Activated CD4-positive, alpha-beta T cell treated with anti-CD3 and anti-CD28 coated beads, Interleukin-2, amount 10 ng/mL, durations not matched to agents 7 days and 5 days (primary cell): ENCODE data around the gene DRG2. TPM values are rescaled to one million over a fixed set of nuclear protein-coding genes. Genes with fewer than 3 reads are reported as not detected.

Experiments used
- CTCF ChIA-PET: fragments of 350-600 bp; sonication (Branson Sonifier 250); formaldehyde crosslinking; loops from one replicate; lab custom pipeline; 2021; ENCODE audit warnings: antibody characterized with exemption; lab: Charles Lee
- POLR2A ChIA-PET: fragments of 350-600 bp; sonication (Branson Sonifier 250); formaldehyde crosslinking; loops from one replicate; lab custom pipeline; 2021; ENCODE audit warnings: antibody characterized with exemption; lab: Charles Lee
- DNase-seq: peaks from one replicate; pipeline ENCODE4 v3.0.0-alpha.2; 2020
- H3K27ac Mint-ChIP-seq: one replicate; pipeline ENCODE4 v1.8.0; 2021; ENCODE audit warnings: mild to moderate bottlenecking, moderate library complexity, mixed read lengths
- H3K27me3 Mint-ChIP-seq: one replicate; pipeline ENCODE4 v1.8.0; 2021; ENCODE audit warnings: mixed read lengths
- H3K36me3 Mint-ChIP-seq: one replicate; pipeline ENCODE4 v1.8.0; 2021; ENCODE audit warnings: low read depth, mixed read lengths
- H3K4me1 Mint-ChIP-seq: one replicate; pipeline ENCODE4 v1.8.0; 2021; ENCODE audit warnings: mixed read lengths
- H3K4me3 Mint-ChIP-seq: one replicate; pipeline ENCODE4 v1.8.0; 2021; ENCODE audit warnings: mild to moderate bottlenecking, moderate library complexity, mixed read lengths
- H3K9me3 Mint-ChIP-seq: one replicate; pipeline ENCODE4 v1.8.0; 2021; ENCODE audit warnings: mixed read lengths
- total RNA-seq, 2 experiments: library from RNA; stranded (reverse); gene quantifications; one replicate each; pipeline ENCODE4 v1.2.3, GENCODE V29; 2021

Gene DRG2
- total RNA-seq: 10 to 100 TPM; 45.9 to 52.2 TPM

GRCh38 chr17:18087610-18088491 is at the start of gene DRG2:
Gene DRG2 (plus strand): TSS chr17:18087948. CDS start chr17:18088024, 76 bp downstream.
- Mint-ChIP-seq H3K27ac (peak within 1 kb of the TSS; percentile 99), H3K4me3 (peak within 1 kb of the TSS; percentile 99), H3K27me3 (no peaks in the 10 kb centered on the region), H3K36me3 (peaks cover 7% of the 10 kb centered on the region), H3K4me1 (peaks cover 25% of the 10 kb centered on the region), H3K9me3 (no peaks in the 10 kb centered on the region)
- POLR2A ChIA-PET: no interaction called here
- CTCF ChIA-PET: interaction anchor here (0.5 to 1.4 kb wide), 3 partner anchors 11 to 732 kb away, joined by 3 to 5 read pairs (median 3); no protein-coding TSS in a partner anchor
- DNase-seq: peak; percentile 86

DNA sequence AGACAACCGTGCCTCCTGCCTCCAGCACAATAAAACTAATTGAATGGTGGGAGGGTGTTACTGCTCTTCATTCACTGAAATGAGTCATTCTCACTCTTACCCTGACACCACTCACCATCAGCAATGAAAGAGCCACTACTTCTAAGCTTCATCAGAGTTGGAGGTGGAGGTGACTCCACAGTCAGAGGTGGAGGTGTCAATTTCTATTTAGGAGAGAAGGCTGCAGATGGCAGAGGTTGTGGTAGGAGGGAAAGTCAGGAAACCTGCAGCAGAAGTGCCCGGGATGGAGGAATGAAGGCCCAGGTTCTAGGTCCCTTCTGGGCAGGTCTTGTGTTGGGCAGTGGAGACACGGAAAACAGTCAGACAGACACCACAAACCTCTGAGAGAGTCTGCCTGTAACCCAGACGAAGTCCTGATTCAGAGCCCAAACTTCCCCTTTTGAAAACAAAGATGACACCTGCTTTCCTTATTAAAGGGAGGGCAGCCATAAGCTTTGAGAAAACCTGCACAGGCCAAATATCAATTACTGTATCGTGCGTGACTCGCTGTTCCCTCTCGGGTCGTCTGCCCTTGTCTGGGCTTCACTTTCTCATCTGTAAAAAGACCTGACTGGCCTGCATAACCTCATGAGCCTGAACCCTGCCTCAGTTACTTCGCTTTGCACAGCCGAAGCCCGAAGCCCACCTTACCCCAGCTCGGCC is 49.4 kb upstream of the DRG2 start:
- ChIA-PET POLR2A (no interaction called here), CTCF (interaction anchor here (1.5 kb wide), 1 partner anchor 148 kb away, joined by 4 read pairs; no protein-coding TSS in a partner anchor)
- Mint-ChIP-seq H3K27ac (peak overlapping the region; percentile 93), H3K4me1 (peaks cover 52% of the 10 kb centered on the region), H3K27me3 (no peaks in the 10 kb centered on the region), H3K4me3 (peak overlapping the region; percentile 94), H3K36me3 (peaks cover 4% of the 10 kb centered on the region), H3K9me3 (no peaks in the 10 kb centered on the region)
- DNase-seq: no peak

- POLR2A ChIA-PET: no interaction called here
- H3K27me3 Mint-ChIP-seq: no peaks in the 10 kb centered on the region
- CTCF ChIA-PET: interaction anchor here (1.5 kb wide), 1 partner anchor 148 kb away, joined by 4 read pairs; no protein-coding TSS in a partner anchor
- H3K27ac Mint-ChIP-seq: peak within 1 kb of the TSS; percentile 93
- peak; percentile 100 for DNase-seq
- no peaks in the 10 kb centered on the region for H3K9me3 Mint-ChIP-seq
- peaks cover 4% of the 10 kb centered on the region for H3K36me3 Mint-ChIP-seq
- peaks cover 47% of the 10 kb centered on the region for H3K4me1 Mint-ChIP-seq
- H3K4me3 Mint-ChIP-seq: peak within 1 kb of the TSS; percentile 94
These were observed 48.8 kb upstream of the DRG2 start, which contains the start of the genes ATPAF2 and GID4 for GRCh38 chr17:18038861-18039534. Gene ATPAF2 (minus strand): TSS chr17:18039168. CDS start chr17:18039013, 155 bp downstream. Gene GID4 (plus strand): TSS chr17:18039408. CDS start chr17:18039465, 57 bp downstream.

GRCh38 chr17:18039535-18040260 is 48.0 kb upstream of the DRG2 start:
- H3K27me3 Mint-ChIP-seq: no peaks in the 10 kb centered on the region
- CTCF ChIA-PET: no interaction called here
- DNase-seq: no peak

DNA sequence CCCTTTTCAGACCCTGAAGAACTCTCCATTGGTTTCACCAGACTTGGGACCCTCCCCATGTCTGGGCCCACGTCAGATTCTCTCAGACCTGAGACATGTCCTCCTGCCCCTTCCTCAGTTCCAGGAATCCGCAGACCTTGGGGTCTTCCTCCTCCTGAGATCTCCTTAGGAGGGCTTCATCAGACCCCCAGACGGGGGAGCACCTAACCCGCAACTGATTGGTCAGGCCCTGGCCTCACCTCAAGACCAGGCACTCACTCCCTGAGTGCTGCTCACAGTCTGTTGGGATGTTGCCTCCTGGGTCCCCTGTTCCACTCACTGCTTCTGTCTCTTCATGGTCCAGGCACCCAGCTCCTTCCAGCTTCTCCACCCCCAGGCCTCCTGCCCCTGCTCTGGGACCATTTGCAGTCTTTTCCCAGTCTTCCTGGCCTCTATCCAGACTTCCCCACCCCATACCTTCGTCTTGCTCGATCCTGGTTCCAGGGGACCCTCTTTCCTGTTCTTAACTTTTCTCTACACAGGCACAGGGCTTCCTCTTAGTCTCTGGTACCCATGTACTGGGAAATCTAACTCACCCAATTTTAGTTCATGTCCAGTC is 47.4 kb upstream of the DRG2 start:
- no peaks in the 10 kb centered on the region for H3K9me3 Mint-ChIP-seq
- H3K4me3 Mint-ChIP-seq: peak overlapping the region; percentile 86
- H3K4me1 Mint-ChIP-seq: peaks cover 47% of the 10 kb centered on the region
- ChIA-PET CTCF (no interaction called here), POLR2A (no interaction called here)
- no peak for DNase-seq
- H3K27me3 Mint-ChIP-seq: no peaks in the 10 kb centered on the region
- H3K27ac Mint-ChIP-seq: peak overlapping the region; percentile 83
- peaks cover 4% of the 10 kb centered on the region for H3K36me3 Mint-ChIP-seq

More at GRCh38 chr17:18039535-18040260, 48.0 kb upstream of the DRG2 start:
- POLR2A ChIA-PET: no interaction called here
- Mint-ChIP-seq H3K36me3 (peaks cover 4% of the 10 kb centered on the region), H3K4me3 (peak overlapping the region; percentile 94), H3K9me3 (no peaks in the 10 kb centered on the region), H3K27ac (peak overlapping the region; percentile 93), H3K4me1 (peaks cover 47% of the 10 kb centered on the region)

- H3K4me3 Mint-ChIP-seq: peak overlapping the region; percentile 86
- H3K36me3 Mint-ChIP-seq: peaks cover 5% of the 10 kb centered on the region
- no peak overlapping the region for H3K27ac Mint-ChIP-seq
- ChIA-PET POLR2A (no interaction called here), CTCF (no interaction called here)
- peaks cover 43% of the 10 kb centered on the region for H3K4me1 Mint-ChIP-seq
- no peaks in the 10 kb centered on the region for H3K9me3 Mint-ChIP-seq
- H3K27me3 Mint-ChIP-seq: no peaks in the 10 kb centered on the region
- DNase-seq: no peak
These were observed 46.0 kb upstream of the DRG2 start for GRCh38 chr17:18041776-18042175.

GRCh38 chr17:18042983-18043382 is 44.8 kb upstream of the DRG2 start:
- Mint-ChIP-seq H3K27ac (no peak overlapping the region), H3K4me1 (peaks cover 32% of the 10 kb centered on the region), H3K9me3 (no peaks in the 10 kb centered on the region), H3K4me3 (no peak overlapping the region), H3K27me3 (no peaks in the 10 kb centered on the region), H3K36me3 (peaks cover 12% of the 10 kb centered on the region)
- CTCF ChIA-PET: interaction anchor here (0.9 kb wide), 1 partner anchor 8 kb away, joined by 3 read pairs; no protein-coding TSS in a partner anchor
- POLR2A ChIA-PET: no interaction called here
- DNase-seq: no peak

- CTCF ChIA-PET: interaction anchor here (0.9 kb wide), 1 partner anchor 9 kb away, joined by 3 read pairs; no protein-coding TSS in a partner anchor
- Mint-ChIP-seq H3K9me3 (no peaks in the 10 kb centered on the region), H3K4me1 (peaks cover 29% of the 10 kb centered on the region), H3K36me3 (peaks cover 12% of the 10 kb centered on the region), H3K27me3 (no peaks in the 10 kb centered on the region), H3K27ac (no peak overlapping the region), H3K4me3 (no peak overlapping the region)
- no peak for DNase-seq
- POLR2A ChIA-PET: no interaction called here
These were observed 44.3 kb upstream of the DRG2 start for GRCh38 chr17:18043491-18043890.

- Mint-ChIP-seq H3K4me3 (no peak overlapping the region), H3K27me3 (no peaks in the 10 kb centered on the region), H3K27ac (no peak overlapping the region), H3K36me3 (peaks cover 12% of the 10 kb centered on the region), H3K9me3 (no peaks in the 10 kb centered on the region), H3K4me1 (peaks cover 26% of the 10 kb centered on the region)
- ChIA-PET POLR2A (no interaction called here), CTCF (interaction anchor here (0.9 kb wide), 1 partner anchor 9 kb away, joined by 4 read pairs; no protein-coding TSS in a partner anchor)
- DNase-seq: no peak
These were observed 43.1 kb upstream of the DRG2 start for GRCh38 chr17:18044609-18045008.

- DNase-seq: no peak
- POLR2A ChIA-PET: no interaction called here
- no peak overlapping the region for H3K27ac Mint-ChIP-seq
- CTCF ChIA-PET: interaction anchor here (0.7 kb wide), 1 partner anchor 13 kb away, joined by 3 read pairs; no protein-coding TSS in a partner anchor
- H3K9me3 Mint-ChIP-seq: no peaks in the 10 kb centered on the region
- peaks cover 12% of the 10 kb centered on the region for H3K36me3 Mint-ChIP-seq
- no peak overlapping the region for H3K4me3 Mint-ChIP-seq
- H3K4me1 Mint-ChIP-seq: peaks cover 17% of the 10 kb centered on the region
- no peaks in the 10 kb centered on the region for H3K27me3 Mint-ChIP-seq
These were observed 41.9 kb upstream of the DRG2 start for GRCh38 chr17:18045691-18046350.

GRCh38 chr17:18055597-18055996 is 32.2 kb upstream of the DRG2 start:
- Mint-ChIP-seq H3K27ac (no peak overlapping the region), H3K4me3 (no peak overlapping the region), H3K4me1 (peaks cover 4% of the 10 kb centered on the region), H3K27me3 (no peaks in the 10 kb centered on the region), H3K9me3 (no peaks in the 10 kb centered on the region), H3K36me3 (peaks cover 29% of the 10 kb centered on the region)
- POLR2A ChIA-PET: no interaction called here
- CTCF ChIA-PET: no interaction called here
- no peak for DNase-seq
